Lung (tissue), 12 donors: Measurements from ENCODE around the gene FXYD2. TPM values are rescaled to one million over a fixed set of nuclear protein-coding genes. Genes with fewer than 3 reads are reported as not detected.

Source experiments
- ATAC-seq: fragments of 200-7000 bp; cut with Tn5 transposase; one replicate; pipeline ENCODE4 v1.9.1; 2020; ENCODE audit warnings: moderate number of reproducible peaks; ENCODE audit not compliant: insufficient read depth, low FRiP score
- DNase-seq, 3 donors: peaks; one replicate each; pipeline ENCODE4 v3.0.0-alpha.2; 2013 to 2017
- H3K27ac ChIP-seq, 2 donors: one replicate each; pipeline ENCODE4 v1.5.1; 2013; ENCODE audit warnings: mild to moderate bottlenecking in 2 of 2, moderate library complexity in 2 of 2, control low read depth in 1 of 2, inconsistent platforms in 1 of 2, low read depth in 1 of 2, low read length in 1 of 2
- H3K27me3 ChIP-seq, 3 donors: one replicate each; pipeline ENCODE4 v1.5.1; 2013; ENCODE audit warnings: low read length in 2 of 3; ENCODE audit not compliant: control insufficient read depth in 3 of 3, insufficient read depth in 3 of 3
- H3K36me3 ChIP-seq, 4 donors: one replicate each; pipeline ENCODE4 v1.5.1; 2013; ENCODE audit warnings: low read length in 4 of 4, mild to moderate bottlenecking in 1 of 4, moderate library complexity in 1 of 4; ENCODE audit not compliant: control insufficient read depth in 4 of 4, insufficient read depth in 4 of 4
- H3K4me1 ChIP-seq, 5 donors: one replicate each; pipeline ENCODE4 v1.5.1; 2013; ENCODE audit warnings: low read length in 5 of 5, mild to moderate bottlenecking in 2 of 5, moderate library complexity in 1 of 5; ENCODE audit not compliant: control insufficient read depth in 5 of 5, insufficient read depth in 5 of 5
- H3K4me3 ChIP-seq: one replicate; pipeline ENCODE4 v1.5.1; 2013; ENCODE audit warnings: mild to moderate bottlenecking, control low read depth, moderate library complexity
- H3K9ac ChIP-seq, 2 donors: one replicate each; pipeline ENCODE4 v1.5.1; 2013; ENCODE audit warnings: low read length in 2 of 2, control low read depth in 1 of 2; ENCODE audit not compliant: insufficient read depth in 1 of 2
- H3K9me3 ChIP-seq, 4 donors: one replicate each; pipeline ENCODE4 v1.5.1; 2013; ENCODE audit warnings: low read length in 3 of 4, mild to moderate bottlenecking in 1 of 4, moderate library complexity in 1 of 4; ENCODE audit not compliant: control insufficient read depth in 4 of 4, insufficient read depth in 3 of 4
- WGBS, 2 donors: extraction: QIAGEN DNeasy Blood & Tissue Kit; methylation state at CpG; one replicate each; pipeline ENCODE4 v1.1.7; 2013; 5-methylcytosine and 5-hydroxymethylcytosine counted together
- polyA plus RNA-seq, 2 donors: library from polyadenylated mRNA; stranded (reverse); fragments of 200-250 nt; gene quantifications; one replicate each; pipeline ENCODE4 v1.2.1, GENCODE V29; 2013
- total RNA-seq, 2 donors: library from RNA; depleted of rRNA in 1 of 2; stranded (reverse); fragments of >200 nt in 1 of 2; gene quantifications; one replicate each; pipeline ENCODE4 v1.2.1, GENCODE V29; 2014 to 2021
- TF ChIP-seq, protein P1 (sequence below): IDR thresholded peaks from 2 replicates; pipeline ENCODE4 v1.5.1; 2012; ENCODE audit warnings: mild to moderate bottlenecking; ENCODE audit errors: control extremely low read depth, extremely low read depth
- donor health status: control.
- donor health status: control.
- donor health status: Bipolar disorder and iron deficiency.
- donor health status: healthy.
- donor health status: DM: yes; HTN: yes; CAD: no.

The FXYD2 gene
- total and polyA plus RNA-seq, 4 donors: 1.6 to 6.9 (median 3.7) TPM

GRCh38 chr11:117832511-117832910 is 8.0 kb upstream of the FXYD2 start:
- peaks cover 0 to 22% (median 7%) of the 10 kb centered on the region in 5 donors for H3K4me1 ChIP-seq
- H3K4me3 ChIP-seq: no peak overlapping the region
- TF ChIP-seq, protein P1, sequence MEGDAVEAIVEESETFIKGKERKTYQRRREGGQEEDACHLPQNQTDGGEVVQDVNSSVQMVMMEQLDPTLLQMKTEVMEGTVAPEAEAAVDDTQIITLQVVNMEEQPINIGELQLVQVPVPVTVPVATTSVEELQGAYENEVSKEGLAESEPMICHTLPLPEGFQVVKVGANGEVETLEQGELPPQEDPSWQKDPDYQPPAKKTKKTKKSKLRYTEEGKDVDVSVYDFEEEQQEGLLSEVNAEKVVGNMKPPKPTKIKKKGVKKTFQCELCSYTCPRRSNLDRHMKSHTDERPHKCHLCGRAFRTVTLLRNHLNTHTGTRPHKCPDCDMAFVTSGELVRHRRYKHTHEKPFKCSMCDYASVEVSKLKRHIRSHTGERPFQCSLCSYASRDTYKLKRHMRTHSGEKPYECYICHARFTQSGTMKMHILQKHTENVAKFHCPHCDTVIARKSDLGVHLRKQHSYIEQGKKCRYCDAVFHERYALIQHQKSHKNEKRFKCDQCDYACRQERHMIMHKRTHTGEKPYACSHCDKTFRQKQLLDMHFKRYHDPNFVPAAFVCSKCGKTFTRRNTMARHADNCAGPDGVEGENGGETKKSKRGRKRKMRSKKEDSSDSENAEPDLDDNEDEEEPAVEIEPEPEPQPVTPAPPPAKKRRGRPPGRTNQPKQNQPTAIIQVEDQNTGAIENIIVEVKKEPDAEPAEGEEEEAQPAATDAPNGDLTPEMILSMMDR: no peak
- no peaks in the 10 kb centered on the region for H3K27me3 ChIP-seq
- H3K36me3 ChIP-seq: peaks cover 0 to 1% (median 0%) of the 10 kb centered on the region in 4 donors
- H3K9ac ChIP-seq: no peak overlapping the region
- no peaks in the 10 kb centered on the region for H3K9me3 ChIP-seq
- H3K27ac ChIP-seq: no peak overlapping the region
- ATAC-seq (no peak), DNase-seq (peak in 1 of 3 donors; percentile 3)
- whole genome bisulfite sequencing, 2 donors: 95 to 96% methylated on average over 8 of the region's 8 CpGs

DNA sequence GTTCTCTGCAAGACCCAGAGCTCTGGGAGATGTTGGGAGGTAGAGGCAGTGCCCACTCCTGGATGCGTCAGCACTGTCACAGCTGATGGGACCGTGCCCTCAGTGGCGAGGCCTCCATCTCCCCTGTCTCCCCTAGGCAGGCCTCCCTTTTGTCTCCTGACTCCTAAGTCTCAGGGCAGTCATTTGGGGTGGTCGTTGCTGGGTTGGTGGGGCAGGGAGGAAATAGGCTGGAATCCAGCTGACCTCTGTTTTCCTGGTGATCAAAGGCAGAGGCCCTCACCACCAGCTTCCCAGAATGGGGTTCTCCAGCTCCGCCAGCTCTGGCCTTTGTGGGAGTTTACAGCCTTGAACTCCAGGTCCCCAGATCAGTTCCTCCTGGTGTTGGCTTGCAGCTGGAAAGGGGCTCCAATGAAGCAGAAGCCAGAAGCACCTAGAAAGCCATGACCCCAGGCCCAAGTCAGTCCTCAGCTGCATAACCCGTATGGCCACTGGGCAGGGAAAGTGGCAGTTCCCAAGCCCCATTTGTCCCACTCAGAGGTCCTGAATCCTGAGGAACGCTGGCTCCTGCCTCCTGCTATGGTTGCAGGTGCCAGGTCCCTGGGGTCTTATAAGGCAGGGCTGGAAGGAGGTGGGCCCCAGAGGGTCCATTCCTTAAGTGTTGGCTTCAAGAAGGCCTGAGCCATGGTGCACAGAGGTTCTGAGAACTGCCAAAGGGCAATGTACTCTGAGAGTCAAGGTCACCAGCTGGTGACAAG is 7.3 kb upstream of the FXYD2 start:
- TF ChIP-seq, protein P1: no peak
- Histone ChIP-seq H3K4me1 (peaks cover 0 to 24% (median 7%) of the 10 kb centered on the region in 5 donors), H3K4me3 (no peak overlapping the region), H3K27me3 (no peaks in the 10 kb centered on the region), H3K9me3 (no peaks in the 10 kb centered on the region), H3K9ac (no peak overlapping the region), H3K27ac (no peak overlapping the region), H3K36me3 (no peaks in the 10 kb centered on the region)
- no peak for ATAC-seq
- WGBS, 2 donors: 78 to 86% methylated on average over 7 of the region's 7 CpGs
- peak in 1 of 3 donors; percentile 8 for DNase-seq

DNA sequence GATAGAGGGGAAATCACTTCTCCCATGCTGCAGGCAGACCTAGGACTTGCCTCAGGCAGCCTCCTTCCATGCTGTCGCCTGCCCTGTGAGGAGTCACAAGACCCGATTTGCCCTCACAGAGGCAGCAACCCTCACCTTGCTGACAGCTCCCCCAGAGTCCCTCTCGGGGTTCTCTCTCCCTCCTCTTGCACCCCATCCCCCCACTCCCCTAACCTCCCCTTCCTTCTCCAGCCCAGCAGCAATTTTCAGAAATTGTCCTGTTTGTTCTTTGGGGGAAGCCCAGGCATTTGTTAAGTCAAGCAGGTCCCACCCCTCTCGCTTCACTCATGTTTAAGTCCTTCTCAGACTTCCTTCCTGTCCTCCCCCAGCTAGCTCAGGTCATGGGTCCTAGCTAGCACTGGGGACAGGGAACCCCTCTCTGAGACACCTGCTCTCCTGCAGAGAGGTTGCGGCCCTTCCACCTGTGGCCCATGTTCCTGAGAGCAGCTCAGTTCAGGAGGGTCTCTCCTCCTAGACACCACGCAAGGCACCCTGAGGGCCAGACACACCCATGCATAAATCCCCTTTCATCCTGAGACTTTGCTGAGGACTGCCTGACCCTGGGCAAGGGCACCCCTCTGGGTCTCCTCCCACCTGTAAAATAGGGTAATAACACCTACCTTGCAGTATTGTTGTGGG is 6.3 kb upstream of the FXYD2 start:
- Histone ChIP-seq H3K36me3 (no peaks in the 10 kb centered on the region), H3K4me1 (peaks cover 0 to 34% (median 12%) of the 10 kb centered on the region in 5 donors), H3K27ac (no peak overlapping the region), H3K4me3 (no peak overlapping the region), H3K9me3 (no peaks in the 10 kb centered on the region), H3K9ac (no peak overlapping the region), H3K27me3 (no peaks in the 10 kb centered on the region)
- no peak for ATAC-seq
- WGBS, 2 donors: 42 to 48% methylated on average over 6 of the region's 6 CpGs
- peak in 1 of 3 donors; percentile 10 for DNase-seq
- TF ChIP-seq, protein P1: no peak
